Motor neuron (in vitro differentiated cells): ENCODE measurements around the gene TMPRSS4. TPM values are rescaled to one million over a fixed set of nuclear protein-coding genes. Genes with fewer than 3 reads are reported as not detected.

ENCODE experiments used
- ATAC-seq, 8 experiments: fragments of 200-7000 bp; cut with Tn5 transposase; replicated peaks in 6 of 8; 2 replicates each; pipeline ENCODE4 v1.8.0; 2021; ENCODE audit warnings: mild to moderate bottlenecking in 8 of 8, moderate library complexity in 8 of 8
- H3K27ac ChIP-seq, 2 donors: fragments of 250-450 bp; sonication (Bioruptor Pico); 2 replicates each; pipeline ENCODE4 v1.9.0; 2021; ENCODE audit warnings: antibody characterized with exemption in 2 of 2, mild to moderate bottlenecking in 2 of 2, moderate library complexity in 1 of 2
- H3K4me1 ChIP-seq, 2 donors: fragments of 250-450 bp; sonication (Bioruptor Pico); replicated peaks in 1 of 2; 2 replicates each; pipeline ENCODE4 v1.6.1; 2021; ENCODE audit warnings: antibody characterized with exemption in 2 of 2, mild to moderate bottlenecking in 2 of 2, moderate library complexity in 1 of 2
- H3K4me3 ChIP-seq, 5 donors: fragments of 250-450 bp; sonication (Bioruptor Pico); 2 replicates each; pipeline ENCODE4 v1.9.0; 2021; ENCODE audit warnings: antibody characterized with exemption in 5 of 5, mild to moderate bottlenecking in 5 of 5, moderate library complexity in 4 of 5
- WGBS, 10 experiments: fragments of 450-650 bp; shearing (Covaris generic); methylation state at CpG; one replicate each; pipeline ENCODE4 v1.0.0; 2022; 5-methylcytosine and 5-hydroxymethylcytosine counted together
- in situ Hi-C, 9 experiments: fragments of 400-800 bp; cut with MboI; loops; one replicate each; pipeline ENCODE4 v1.15.0; 2021; ENCODE audit warnings: low sequenced_read_pairs in 9 of 9, low pct_unique_long_range_greater_than_20kb in 2 of 9; ENCODE audit not compliant: unreplicated experiment in 9 of 9
- total RNA-seq, 8 experiments: library from RNA; unstranded; fragments of 300-600 nt; gene quantifications; 2 replicates each; pipeline versions ENCODE4 v1.2.3 to v1.2.4, GENCODE V29; 2022

TMPRSS4 gene
- total RNA-seq, 8 experiments from 2014 or later, result 0.13 to 5.2 (median 0.88) TPM; not detected in 1

- no peak for ATAC-seq
- in situ Hi-C loops, result no loop called here
- peaks cover 0 to 4% of the 10 kb centered on the region in 2 donors for H3K4me1 ChIP-seq
- no peak overlapping the region for H3K4me3 ChIP-seq
- WGBS, 10 experiments, result 40% methylated on average over 1 of the region's 1 CpG; no CpG with 5 or more reads in 9 of the 10 experiments
- H3K27ac ChIP-seq, result no peak overlapping the region
Measured at GRCh38 chr11:118149493-118149892, 72.6 kb downstream of the TMPRSS4 start.

DNA sequence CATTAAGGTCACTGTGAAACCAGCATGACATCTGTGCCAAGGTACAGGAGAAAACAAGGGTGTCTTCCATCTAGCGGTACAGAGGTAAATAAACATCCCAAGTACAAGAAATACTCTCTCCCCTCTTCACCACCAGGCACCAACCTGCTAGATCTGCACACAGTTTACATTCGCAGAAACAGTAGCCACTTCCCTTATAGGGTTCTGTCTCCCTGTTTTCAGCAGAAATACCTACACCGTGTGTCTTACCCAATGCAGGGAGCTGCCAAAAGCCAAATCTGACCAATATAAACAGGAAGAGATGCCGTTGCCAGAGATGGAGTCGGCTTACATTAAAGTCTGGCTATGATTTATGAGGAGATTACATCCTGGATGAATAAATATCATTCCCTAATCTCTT, 74.6 kb downstream of the TMPRSS4 start:
- 33 to 83% (median 63%) methylated on average over 1 to 5 of the region's 5 CpGs; no CpG with 5 or more reads in 3 of the 10 experiments for WGBS, 10 experiments
- Histone ChIP-seq H3K4me1 (peaks cover 0 to 4% of the 10 kb centered on the region in 2 donors), H3K27ac (no peak overlapping the region), H3K4me3 (no peak overlapping the region)
- no peak for ATAC-seq
- in situ Hi-C loops, result no loop called here

- Histone ChIP-seq H3K27ac (no peak overlapping the region), H3K4me3 (peak overlapping the region; percentile 40 to 60 (median 41)), H3K4me1 (peaks cover 0 to 4% of the 10 kb centered on the region in 2 donors)
- peak in 5 of 8 experiments; percentile 15 to 39 (median 27) for ATAC-seq
- in situ Hi-C loops, result no loop called here
- WGBS, 10 experiments, result 0 to 100% (median 30%) methylated on average over 1 to 7 of the region's 16 CpGs; no CpG with 5 or more reads in 3 of the 10 experiments
Measured at GRCh38 chr11:118152020-118152551, 75.2 kb downstream of the TMPRSS4 start.

DNA sequence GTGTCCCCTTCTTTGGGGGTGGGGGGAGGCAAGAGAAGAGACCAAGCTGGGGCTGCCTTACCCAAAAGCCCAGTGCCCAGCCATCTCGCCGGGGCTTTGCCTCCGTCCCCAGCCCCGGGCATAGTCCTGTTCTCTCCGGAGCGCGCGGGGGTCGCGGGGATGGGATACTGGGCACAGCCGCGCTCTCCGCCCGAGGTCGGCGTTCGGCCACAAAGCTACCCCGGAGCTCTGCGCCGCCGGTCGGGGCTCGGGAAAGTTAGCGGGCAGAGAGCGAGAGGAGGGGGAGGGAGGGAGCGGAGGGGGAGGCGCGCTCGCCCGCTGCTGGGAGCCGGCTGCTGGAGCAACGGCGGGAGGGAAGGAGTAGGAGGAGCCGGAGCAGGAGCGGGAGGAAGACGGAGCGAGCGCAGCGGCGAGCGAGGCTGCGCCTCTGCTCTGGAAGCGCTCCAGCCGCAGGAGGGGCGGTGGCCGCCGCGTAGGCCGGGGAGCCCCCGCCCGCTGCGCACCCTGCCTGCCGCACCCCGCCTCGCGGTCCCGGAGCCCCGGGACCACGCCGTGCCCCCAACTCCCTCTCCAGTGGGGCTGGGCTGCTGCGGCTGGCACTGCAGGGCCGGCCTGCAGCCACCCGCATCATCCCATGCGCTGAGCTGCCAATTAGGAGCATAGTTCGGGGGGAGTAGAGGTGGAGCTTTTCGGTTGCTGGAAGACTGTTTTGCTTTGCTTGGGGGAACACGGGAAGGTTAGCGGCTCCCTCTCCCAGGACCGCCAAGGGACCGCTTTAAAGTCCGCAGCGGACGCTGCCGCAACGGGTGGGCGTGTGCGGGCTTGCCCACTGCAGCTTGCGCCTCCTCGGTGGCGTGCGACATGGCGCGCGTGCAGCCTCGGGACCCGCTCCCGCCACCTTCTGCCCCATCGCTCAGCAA, 75.9 kb downstream of the TMPRSS4 start, which contains the start of gene SCN4B:
Gene SCN4B, minus strand, starts transcription at position 272 of the 920 bp plus-strand sequence. Its CDS starts 150 bp downstream, at position 122.
- 0% methylated on average over 2 of the region's 88 CpGs; no CpG with 5 or more reads in 9 of the 10 experiments for WGBS, 10 experiments
- Histone ChIP-seq H3K4me3 (peak within 1 kb of the TSS; percentile 40 to 60 (median 41)), H3K27ac (no peak within 1 kb of the TSS), H3K4me1 (peaks cover 0 to 4% of the 10 kb centered on the region in 2 donors)
- ATAC-seq, result peak; percentile 89 to 96 (median 94)
- in situ Hi-C loops, result no loop called here

- H3K4me3 ChIP-seq, result peak overlapping the region; percentile 40 to 60 (median 41)
- WGBS, 10 experiments, result 10 to 100% (median 62%) methylated on average over 1 to 5 of the region's 16 CpGs; no CpG with 5 or more reads in 6 of the 10 experiments
- in situ Hi-C loops, result no loop called here
- peaks cover 0 to 4% of the 10 kb centered on the region in 2 donors for H3K4me1 ChIP-seq
- ATAC-seq, result no peak
- no peak overlapping the region for H3K27ac ChIP-seq
Measured at GRCh38 chr11:118153516-118153915, 76.6 kb downstream of the TMPRSS4 start.

GRCh38 chr11:118153976-118154375, 77.1 kb downstream of the TMPRSS4 start:
- no peak overlapping the region for H3K27ac ChIP-seq
- in situ Hi-C loops, result no loop called here
- H3K4me3 ChIP-seq, result no peak overlapping the region
- no peak for ATAC-seq
- WGBS, 10 experiments, result 62 to 100% (median 94%) methylated on average over 1 to 3 of the region's 11 CpGs; no CpG with 5 or more reads in 4 of the 10 experiments
- H3K4me1 ChIP-seq, result peaks cover 0 to 4% of the 10 kb centered on the region in 2 donors

DNA sequence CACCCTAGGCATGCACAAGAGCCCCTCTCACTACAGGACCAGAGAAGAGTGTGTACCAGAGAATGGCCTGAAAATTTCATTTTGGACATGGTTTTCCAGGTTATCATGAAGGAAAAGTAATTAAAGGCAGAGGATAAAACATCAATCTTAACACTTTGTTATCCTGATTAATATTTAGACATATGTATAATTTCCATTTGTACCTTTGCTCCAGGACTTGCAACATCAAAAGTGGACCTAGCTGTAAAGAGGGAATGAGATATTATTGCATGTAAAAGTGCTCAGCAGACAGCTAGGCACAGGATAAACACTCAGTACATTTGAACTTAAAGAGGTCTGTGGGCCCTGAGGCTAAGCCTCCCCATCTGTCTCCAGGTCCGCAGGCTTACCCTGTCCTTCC, 77.8 kb downstream of the TMPRSS4 start:
- in situ Hi-C loops, result no loop called here
- H3K4me1 ChIP-seq, result peaks cover 0 to 4% of the 10 kb centered on the region in 2 donors
- WGBS, 10 experiments, result 40 to 67% methylated on average over 1 of the region's 1 CpG; no CpG with 5 or more reads in 8 of the 10 experiments

GRCh38 chr11:118155776-118156530, 79.1 kb downstream of the TMPRSS4 start:
- H3K27ac ChIP-seq, result no peak overlapping the region
- no peak overlapping the region for H3K4me3 ChIP-seq
- ATAC-seq, result no peak
- H3K4me1 ChIP-seq, result peaks cover 0 to 4% of the 10 kb centered on the region in 2 donors
- in situ Hi-C loops, result no loop called here
- 0 to 80% (median 40%) methylated on average over 1 to 9 of the region's 11 CpGs; no CpG with 5 or more reads in 1 of the 10 experiments for WGBS, 10 experiments

More for the DNA sequence above, 77.8 kb downstream of the TMPRSS4 start:
- H3K27ac ChIP-seq, result no peak overlapping the region
- H3K4me3 ChIP-seq, result no peak overlapping the region
- no peak for ATAC-seq

- 0 to 17% (median 4%) methylated on average over 2 to 9 of the region's 21 CpGs; no CpG with 5 or more reads in 4 of the 10 experiments for WGBS, 10 experiments
- no peak overlapping the region for H3K4me3 ChIP-seq
Measured at GRCh38 chr11:118156531-118157185, 79.8 kb downstream of the TMPRSS4 start.

GRCh38 chr11:118157186-118157895, 80.5 kb downstream of the TMPRSS4 start:
- WGBS, 10 experiments, result 0 to 41% (median 17%) methylated on average over 2 to 10 of the region's 10 CpGs; no CpG with 5 or more reads in 5 of the 10 experiments
- ATAC-seq, result no peak
- in situ Hi-C loops, result no loop called here
- H3K27ac ChIP-seq, result no peak overlapping the region
- H3K4me1 ChIP-seq, result peaks cover 0 to under 1% of the 10 kb centered on the region in 2 donors
- no peak overlapping the region for H3K4me3 ChIP-seq

More at GRCh38 chr11:118156531-118157185, 79.8 kb downstream of the TMPRSS4 start:
- ATAC-seq, result peak in 1 of 8 experiments; percentile 18
- in situ Hi-C loops, result no loop called here
- no peak overlapping the region for H3K27ac ChIP-seq
- H3K4me1 ChIP-seq, result peaks cover 0 to 4% of the 10 kb centered on the region in 2 donors

- ATAC-seq, result no peak
- in situ Hi-C loops, result no loop called here
- Histone ChIP-seq H3K4me3 (no peak overlapping the region), H3K4me1 (no peaks in the 10 kb centered on the region), H3K27ac (no peak overlapping the region)
- 22 to 90% (median 44%) methylated on average over 2 to 5 of the region's 6 CpGs; no CpG with 5 or more reads in 1 of the 10 experiments for WGBS, 10 experiments
Measured at GRCh38 chr11:118161786-118162185, 84.9 kb downstream of the TMPRSS4 start.
